ENCODE data around the gene AK5.

The AK5 gene

DNA sequence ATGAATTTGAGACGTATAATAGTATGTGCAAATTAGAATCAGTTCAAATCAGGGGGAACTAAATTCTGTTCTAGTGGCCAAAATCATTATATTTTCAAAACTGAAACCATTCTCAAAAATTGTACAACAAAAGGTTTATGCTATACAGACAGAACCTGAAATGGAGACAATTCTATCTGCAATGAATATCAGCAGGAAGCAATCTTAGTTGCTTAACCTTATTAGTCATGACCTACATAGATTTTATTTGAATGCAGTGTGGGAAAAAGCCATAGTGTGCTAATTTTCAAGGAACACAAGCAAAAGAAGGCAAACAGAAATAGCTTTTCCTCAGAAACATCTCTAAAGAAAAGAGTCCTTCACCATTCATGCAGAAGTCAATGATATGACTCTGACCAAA lies 6.5 kb downstream of the AK5 start:
- DNase-seq = peak; percentile 11

DNA sequence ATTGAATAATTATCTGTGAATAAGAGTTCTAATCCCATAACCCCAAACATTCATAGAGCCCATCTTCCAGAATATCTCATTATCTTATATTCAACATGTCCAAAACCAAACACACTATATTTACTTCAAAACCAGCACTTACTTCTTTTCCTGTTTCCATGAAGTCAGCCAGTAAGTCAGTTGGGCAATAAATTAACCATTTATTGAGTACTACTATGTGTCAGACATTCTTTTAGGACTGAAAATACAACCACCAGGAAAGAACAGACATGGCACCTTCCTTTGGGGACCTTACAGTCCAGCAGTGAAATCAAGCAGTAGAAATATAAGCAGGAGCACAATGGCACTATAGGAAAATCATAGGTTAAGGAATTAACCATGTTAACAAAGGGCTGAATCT lies 8.8 kb downstream of the AK5 start:
- DNase-seq = no peak

DNA sequence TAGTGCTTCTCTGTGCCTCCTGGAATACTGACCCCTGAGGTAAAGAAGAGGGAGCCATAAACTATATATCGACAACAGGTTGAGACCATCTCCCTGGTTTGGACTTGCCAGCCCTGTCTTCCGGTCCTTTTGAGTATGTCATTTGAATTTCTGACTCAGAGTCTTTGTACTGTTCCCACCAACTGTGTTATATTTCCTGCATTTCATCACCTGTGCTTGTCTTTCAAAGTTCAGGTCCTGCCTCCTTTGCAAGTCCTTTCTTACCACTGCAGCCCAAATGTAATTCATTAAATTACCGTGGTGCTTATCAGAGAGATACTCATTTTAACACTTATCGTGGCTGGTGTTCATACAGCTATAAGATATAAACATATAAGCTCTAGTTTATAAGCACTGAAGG lies 10.7 kb downstream of the AK5 start:
- DNase-seq = no peak

DNA sequence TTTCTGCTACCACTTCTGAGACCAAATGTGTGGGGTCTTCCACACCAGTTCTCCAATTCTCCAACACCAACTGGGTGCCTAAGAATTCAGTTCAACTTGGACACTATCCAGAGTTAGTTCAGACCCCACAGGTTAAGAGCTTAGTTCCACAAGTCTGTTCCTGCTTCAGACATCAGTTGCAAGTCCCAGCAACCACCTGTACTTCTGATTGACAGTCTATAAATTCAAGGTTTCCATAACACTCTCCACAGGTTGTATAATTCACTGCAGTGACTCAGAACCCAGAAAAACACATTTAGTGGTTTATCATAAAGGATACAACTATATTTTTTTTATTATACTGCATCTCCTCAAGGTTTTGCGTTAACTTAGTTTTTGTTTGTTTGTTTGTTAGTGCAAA lies 18.7 kb downstream of the AK5 start:
- DNase-seq = no peak

DNA sequence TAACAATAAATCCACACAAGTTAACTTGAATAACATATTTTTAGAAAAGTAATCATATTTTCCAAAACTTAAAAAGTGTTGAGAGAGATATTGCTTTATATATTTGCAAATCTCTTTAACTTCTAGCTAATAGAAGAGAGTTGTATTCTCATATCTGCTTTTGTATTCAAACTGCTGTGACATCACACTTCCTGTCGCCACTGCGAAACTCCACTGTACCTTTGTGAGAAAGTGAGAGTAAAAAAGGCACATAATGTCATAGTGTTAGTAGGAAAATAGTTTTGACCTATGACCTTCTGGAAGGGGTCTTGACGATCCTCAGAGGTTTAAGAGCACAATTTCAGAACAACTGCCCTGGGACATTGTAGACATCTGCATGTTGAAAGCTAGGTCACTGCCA lies 21.6 kb downstream of the AK5 start:
- DNase-seq = no peak

DNA sequence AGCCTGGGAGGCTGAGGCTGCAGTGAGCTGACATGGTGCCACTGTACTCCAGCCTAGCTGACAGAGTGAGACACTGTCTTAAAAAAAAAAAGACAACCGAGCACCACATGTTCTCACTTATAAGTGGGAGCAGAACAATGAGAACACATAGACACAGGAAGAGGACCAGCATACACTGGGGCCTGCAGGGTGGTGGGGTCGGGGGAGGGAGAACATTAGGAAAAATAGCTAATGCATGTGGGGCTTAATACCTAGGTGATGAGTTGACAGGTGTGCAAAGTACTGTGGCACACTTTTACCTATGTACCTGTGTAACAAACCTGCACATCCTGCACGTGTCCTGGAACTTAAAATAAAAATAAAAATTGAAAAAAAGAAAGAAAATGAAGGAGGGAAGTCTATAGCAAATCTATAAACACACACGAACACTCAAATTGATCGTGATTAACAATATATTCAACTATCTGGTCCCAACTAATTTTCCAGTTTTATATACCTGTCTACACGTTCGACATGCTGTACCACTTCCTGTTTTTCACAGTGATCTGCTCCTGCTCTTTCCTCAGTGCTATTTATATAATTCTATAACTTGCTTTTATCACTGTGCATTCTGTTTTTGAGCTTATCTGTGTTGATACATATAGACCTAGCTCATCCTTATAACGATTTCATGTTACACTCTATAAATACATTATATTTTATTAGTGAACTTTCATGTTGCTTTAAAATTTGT lies 27.2 kb downstream of the AK5 start:
- no peak for DNase-seq

DNA sequence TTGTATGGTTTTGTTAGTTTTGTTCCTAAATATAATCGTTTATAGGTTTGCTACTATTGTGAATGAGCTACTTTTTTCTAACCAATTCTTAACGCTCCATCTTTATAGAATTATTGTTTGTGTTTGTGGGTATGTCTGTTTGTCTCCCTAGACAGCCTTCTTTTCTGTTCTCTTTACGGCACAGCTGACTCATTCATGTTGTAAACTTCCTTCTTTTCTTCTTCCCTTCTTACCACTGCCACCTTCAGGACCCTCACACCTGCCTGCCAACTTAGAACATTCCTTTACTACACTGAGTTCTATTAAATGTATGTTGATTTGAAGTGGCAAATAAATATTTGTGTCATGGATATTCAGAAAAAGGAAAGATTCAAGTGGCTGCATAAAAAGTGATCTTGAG lies 29.1 kb downstream of the AK5 start:
- DNase-seq = no peak

DNA sequence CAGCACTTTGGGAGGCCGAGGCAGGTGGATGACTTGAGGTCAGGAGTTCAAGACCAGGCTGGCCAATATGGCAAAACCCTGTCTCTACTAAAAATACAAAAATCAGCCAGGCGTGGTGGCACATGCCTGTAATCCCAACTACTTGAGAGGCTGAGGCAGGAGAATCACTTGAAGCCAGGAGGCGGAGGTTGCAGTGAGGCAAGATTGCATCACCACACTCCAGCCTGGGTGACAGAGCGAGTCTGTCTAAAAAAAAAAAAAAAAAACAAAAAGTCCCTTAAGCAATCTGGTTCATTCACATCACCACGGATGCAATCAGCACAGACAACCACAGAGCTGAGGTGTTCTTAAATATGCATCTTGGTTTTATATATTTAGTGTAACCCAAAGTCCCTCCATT lies 30.5 kb downstream of the AK5 start:
- DNase-seq = peak; percentile 25

DNA sequence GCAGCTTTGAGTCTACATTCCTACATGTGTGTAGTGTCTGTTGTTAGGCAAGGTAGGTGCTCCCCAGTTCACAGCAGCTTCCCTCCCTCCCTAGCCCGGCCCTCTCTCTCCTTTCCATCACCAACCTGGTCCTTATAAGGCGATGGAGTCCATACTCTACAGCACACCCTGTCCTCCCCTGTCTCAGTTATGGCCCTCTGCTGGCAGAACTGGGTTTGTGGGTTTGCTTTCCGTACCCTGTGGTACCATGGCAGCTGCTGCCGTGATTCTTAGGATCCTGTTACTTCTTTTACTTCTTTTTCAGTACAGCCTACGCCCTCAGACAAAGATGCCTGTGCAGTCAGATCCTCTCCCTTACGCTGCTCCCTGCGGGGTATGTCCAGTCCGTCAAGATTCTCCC lies 31.7 kb downstream of the AK5 start:
- DNase-seq = no peak

DNA sequence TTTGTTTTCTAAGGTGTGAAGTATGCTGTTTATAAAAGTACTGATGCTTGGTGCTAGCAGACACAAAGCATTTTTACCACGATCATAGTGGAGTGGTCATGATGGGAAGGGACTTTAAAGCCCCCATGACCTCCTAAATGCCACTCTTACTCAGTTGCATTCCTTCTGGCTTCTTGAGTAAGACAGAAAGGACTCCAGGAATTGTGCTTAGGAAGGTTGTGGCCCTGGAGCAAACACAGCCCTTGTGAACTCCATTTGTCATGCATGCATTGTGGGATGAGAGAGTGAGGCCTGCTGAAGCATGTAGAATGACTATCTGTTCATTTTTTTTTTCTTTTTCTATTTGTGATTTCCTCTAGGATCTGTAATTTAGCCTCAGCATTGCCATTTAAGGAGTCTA lies 34.2 kb downstream of the AK5 start:
- DNase-seq = peak; percentile 65

DNA sequence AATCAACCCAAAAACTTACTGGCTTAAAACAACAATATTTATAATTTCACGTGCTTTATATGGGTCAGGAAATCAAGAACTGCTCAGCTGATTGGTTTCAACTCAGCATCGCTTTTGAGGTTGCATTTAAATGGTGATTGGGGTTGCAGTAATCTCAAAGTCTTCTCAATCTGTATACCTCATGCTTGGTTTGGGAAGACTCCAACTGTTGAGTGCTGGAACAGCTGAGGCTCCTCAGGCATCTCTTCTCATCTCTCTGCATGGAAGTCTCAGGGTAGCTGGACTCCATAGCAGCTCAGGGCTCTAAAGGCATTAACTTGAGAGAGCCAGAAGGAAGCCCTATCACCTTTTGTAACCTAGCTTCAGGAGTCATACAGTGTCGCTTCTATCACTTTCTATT lies 35.1 kb downstream of the AK5 start:
- peak; percentile 19 for DNase-seq

DNA sequence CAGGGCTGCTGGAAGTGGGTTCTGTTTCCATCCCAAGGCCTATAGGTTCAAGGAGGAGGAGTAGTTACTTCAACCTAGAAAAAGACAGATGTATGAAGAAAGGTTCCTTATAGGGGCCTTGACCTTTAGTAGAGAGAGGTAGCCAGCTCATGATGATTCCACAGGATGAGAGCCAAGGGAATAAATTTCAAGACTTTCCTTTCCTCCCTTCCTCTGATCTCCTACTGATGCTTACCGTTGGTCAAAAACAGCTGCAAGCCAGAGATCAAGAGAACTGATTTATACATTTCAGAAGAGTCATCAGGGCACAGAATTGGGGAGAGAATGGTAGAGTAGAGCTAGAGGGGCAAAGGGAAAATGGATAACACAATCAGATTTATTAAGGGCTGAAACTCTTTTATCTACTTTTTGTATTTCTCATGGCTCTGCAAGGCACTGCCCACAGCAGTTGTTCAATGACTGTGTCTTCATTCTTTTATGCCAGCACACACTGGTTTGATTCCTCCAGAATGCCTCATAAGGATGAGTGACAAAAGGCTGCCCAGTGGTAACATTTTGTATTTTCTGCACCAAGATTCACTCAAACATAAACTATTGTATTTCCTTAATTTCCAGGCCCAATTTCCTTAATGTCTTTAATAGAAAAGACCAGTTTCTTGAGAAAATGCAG lies 37.4 kb downstream of the AK5 start:
- no peak for DNase-seq

DNA sequence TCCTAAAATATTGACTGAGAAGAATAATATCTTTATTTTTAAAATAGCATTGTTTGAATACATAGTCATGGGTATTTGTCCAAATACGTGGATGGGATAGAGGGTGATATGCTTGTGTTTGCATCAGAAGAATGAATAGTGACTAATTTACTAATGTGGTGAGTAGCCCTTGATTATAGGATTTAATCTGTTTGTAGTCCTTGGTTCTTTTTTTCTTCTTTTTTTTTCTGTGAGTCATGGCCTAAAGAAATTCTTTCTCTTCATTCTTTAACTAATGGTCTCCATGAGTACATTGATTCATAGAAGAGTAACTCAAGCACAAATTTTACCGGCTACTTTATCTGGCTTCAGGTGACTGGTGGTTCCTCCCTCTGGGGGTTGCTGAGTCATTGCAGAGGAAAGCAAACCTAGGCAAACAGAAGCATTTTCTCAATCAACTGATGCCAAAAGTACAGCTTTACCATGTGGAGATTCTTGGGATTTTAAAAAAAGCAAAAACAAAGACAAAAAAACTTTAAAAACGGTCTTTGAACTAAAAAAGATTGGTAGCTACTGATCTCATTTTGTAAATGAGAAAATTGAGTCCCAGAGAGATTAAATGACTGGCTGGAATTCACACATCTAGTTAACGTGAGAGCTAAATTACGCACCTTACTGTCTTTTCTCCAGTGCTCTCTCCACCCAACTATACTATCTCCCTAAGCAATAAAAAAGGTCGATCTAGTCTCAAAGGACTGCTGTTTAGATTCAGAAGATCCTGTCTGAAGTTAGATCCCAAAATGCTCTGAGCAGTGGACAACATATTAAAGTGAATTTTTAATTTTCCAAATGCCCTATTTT lies 40.5 kb downstream of the AK5 start:
- DNase-seq = peak; percentile 92

DNA sequence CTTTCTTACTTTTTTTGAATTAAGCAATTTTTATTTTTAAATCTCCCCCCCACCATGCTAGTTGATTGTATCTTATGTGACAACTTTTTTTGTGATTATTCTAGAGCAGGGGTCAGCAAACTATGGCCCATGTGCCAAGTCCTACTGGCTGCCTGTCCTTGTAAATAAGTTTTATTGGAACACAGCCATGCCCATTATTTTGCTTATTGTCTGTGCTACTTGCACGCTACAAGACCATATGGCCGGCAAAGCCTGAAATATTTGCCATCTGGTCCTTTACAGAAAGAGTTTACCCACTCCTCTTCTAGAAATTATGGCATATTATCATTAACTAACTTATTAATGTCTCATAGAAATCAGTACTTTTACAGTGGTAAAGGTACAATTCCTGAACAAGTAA lies 51.7 kb downstream of the AK5 start:
- no peak for DNase-seq

DNA sequence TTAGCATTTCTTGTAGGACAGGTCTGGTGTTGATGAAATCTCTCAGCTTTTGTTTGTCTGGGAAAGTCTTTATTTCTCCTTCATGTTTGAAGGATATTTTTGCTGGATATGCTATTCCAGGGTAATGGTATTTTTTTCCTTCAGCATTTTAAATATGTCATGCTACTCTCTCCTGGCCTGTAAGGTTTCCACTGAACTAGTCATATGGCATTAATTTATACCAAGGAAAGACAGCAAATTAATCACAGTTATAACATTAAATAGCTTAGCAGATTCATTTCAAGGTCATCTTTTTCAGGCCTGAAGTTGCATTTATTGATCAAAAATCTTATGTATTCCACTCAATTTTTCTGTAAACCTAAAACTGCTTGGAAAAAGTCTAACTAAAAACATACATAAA lies 54.9 kb downstream of the AK5 start:
- peak; percentile 38 for DNase-seq

DNA sequence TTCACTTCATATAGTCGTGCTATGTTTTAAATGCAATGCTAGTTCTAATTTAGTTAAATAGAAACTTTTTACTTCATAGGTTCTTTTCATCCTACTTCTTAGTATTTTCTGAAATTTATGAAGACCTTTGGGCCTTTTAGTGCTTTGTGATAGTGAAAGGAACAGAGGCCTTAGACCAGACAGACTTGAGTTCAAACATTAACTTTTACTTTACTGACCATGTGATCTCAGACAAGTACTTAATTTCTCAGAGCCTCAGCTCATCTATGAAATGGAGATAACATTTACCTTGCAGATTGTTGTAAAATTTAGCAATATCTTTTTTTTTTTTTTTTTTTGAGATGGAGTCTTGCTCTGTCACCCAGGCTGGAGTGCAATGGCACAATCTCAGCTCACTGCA lies 57.5 kb downstream of the AK5 start:
- no peak for DNase-seq

DNA sequence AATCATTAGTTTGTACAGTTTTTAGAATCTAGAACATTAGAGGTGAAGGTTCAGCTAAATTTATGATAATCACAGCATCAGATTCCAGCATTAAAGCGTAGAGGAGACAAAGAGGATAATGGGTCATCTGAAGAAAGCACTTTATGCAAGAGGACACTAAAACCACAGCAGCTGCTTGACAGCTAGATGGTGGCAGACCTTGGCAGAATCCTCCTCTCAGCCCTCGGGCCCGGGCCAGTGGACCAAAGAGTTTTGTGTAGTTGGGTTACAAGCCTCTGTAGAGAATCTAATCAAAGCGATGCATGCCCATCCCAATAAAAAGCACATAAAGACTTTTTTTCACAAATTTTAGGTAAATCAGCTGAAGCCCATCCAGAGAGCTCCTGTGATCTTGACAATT lies 59.4 kb downstream of the AK5 start:
- DNase-seq = no peak

DNA sequence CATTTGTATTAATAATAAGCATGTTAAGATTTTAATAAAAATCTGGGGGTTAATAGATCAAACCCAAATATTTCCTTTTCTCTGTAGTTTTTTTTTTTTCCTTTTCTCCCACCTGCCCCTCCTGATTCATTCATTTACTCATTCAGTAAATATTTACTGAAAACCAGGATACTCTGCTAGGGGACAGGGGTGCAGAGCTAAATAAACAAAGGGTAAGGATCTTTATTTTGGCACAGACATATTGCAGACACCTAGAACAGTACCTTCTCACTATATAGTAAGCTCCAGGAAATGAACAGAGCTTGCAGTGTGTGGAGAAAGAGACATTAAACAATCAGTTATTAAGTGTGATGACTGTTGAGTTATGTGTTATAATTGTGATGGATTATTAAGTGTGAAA lies 60.9 kb downstream of the AK5 start:
- DNase-seq = no peak

DNA sequence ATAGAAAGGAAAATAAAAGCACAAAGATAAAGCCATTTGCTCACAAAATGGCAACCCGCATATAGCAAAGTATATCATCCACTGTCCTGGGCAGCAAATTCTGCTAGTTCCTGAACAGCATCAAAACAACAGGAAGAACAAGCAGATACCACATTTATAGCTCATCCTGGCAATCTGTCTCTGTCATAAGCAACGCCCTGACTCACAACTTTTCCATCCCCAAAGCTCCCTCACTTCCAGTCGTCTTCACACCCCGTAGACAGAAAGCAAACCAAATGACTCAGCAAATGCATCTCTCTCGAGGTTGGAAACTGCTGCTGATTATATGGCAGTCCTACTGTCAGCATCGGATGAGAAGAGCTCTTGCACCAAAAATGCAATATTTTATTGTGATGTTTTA lies 65.8 kb downstream of the AK5 start:
- DNase-seq = peak; percentile 91

DNA sequence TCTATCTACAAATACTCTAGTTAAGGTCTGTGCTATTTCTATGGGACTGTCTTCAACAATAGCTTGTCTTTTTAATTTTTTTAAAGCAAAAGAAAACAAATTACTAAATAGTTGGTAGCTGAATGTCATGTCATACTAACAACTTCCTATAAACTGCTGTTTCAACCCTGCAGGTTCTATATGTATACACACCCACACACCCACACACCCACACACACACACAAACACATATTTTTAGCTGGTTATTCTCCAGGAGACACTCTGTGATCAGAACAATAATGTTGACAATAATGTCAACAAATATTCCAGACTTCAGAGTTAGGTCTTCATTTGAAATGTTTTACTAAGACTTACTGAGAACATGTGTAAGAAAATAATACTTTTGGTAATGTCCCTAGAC lies 66.7 kb downstream of the AK5 start:
- DNase-seq = no peak

DNA sequence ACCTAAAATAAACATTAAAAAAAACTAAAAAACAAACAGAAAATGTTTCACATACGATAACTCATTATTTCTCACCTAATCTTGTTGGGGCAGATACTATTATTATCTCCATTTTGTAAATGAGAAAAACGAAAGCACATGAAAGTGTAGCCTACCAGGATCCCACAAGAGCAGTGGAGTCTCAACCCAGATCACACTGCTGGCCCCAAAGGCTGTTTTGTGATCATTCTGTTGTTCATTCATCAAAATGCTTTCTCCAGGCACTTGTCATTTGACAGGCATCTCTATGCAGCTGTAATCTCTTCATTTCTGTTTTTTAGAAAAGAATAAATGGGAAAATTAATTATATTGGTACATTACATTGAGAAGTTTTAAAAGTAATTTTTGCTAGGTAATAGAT lies 67.5 kb downstream of the AK5 start:
- no peak for DNase-seq

DNA sequence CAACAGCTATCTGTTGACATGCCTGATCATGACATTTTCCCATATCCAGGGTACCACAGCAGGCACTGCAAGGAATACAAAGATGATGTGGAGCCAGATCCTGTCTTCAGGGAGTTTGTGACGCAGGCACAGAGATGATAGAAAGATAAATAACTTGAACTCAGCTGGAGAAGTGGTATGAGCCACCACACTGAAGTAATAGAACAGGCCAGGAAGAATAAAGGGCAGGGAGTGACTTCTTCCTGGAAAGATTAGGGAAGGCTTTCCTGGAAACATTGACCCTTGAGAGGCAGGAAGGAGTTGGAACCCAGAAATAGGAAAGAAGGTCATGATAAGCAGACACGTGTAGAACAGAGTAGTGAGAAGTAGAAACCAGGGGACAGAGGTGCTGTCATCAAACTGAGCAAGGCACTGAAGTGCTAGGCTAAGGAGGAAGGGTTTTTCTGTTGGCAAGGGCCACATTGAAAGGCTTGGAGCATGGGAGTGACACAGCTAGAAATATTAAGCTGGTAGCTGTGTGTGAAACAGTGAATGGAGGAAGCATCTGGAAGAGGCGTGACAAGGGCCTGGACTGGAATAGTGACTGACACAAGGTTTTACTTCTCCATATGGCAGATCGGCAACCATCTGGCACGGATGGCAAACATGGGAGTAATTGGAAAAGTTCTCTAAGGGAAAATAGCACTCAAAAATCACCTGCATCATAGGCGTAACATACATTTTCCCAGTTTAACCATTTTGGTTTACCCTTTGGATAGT lies 68.4 kb downstream of the AK5 start:
- no peak for DNase-seq

DNA sequence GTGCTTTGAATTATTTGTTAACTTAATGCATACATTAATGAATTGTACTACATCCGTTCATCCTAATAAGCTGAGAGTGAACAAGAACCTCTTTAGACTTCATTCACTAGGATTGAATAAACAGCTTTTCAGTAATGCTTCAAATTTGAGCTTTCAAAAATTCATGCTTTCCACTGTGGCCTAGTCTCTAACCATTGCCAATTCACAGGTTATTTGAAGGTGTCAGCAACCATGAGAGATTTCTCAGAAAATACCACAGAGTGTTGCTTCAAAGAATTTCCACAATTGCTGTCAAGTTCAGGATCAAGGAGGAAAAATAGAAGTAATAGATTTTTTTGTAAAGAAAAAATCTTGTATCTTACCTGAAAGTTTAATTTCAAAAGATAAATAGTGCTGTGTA lies 72.7 kb downstream of the AK5 start:
- no peak for DNase-seq

Data from fibroblast of upper back skin (primary cell).